IMR-90 (cell line): ENCODE data around the gene FABP6. TPM values are rescaled to one million over a fixed set of nuclear protein-coding genes. Genes with fewer than 3 reads are reported as not detected.

Source experiments
- ATAC-seq: fragments of 200-7000 bp; cut with Tn5 transposase; 2 replicates; pipeline ENCODE4 v1.9.1; 2020; ENCODE audit warnings: low read depth, mild to moderate bottlenecking, moderate library complexity
- BruUV-seq: library from RNA; stranded (reverse); fragments of 400-500 nt; replicated peaks from 2 replicates; lab custom pipeline; 2021; lab: Mats Ljungman, UMichigan
- CTCF ChIA-PET: fragments of 300-600 bp; formaldehyde crosslinking; extraction: SDS; loops from one replicate; lab custom pipeline; 2021; ENCODE audit warnings: antibody characterized with exemption; lab: Yijun Ruan, JAX
- POLR2A ChIA-PET: fragments of 300-600 bp; sonication (Branson Sonifier 250); formaldehyde crosslinking; loops from one replicate; lab custom pipeline; 2022; ENCODE audit warnings: antibody characterized with exemption; ENCODE audit not compliant: unreplicated experiment; lab: Charles Lee
- DNase-seq: peaks from one replicate; pipeline ENCODE4 v3.0.0; 2013
- H2AFZ ChIP-seq: replicated peaks from 2 replicates; pipeline ENCODE3; 2013; ENCODE audit warnings: low read length, mild to moderate bottlenecking; ENCODE audit not compliant: poor library complexity
- H2AK5ac ChIP-seq: 2 replicates; pipeline ENCODE4 v1.6.1; 2013; ENCODE audit warnings: low read depth, low read length, inconsistent platforms
- H2AK9ac ChIP-seq: replicated peaks from 2 replicates; pipeline ENCODE3; 2013; ENCODE audit warnings: mild to moderate bottlenecking, low read depth, low read length, moderate library complexity; ENCODE audit not compliant: poor library complexity
- H2BK120ac ChIP-seq: 2 replicates; pipeline ENCODE4 v1.6.1; 2013; ENCODE audit warnings: low read depth, low read length, inconsistent platforms
- H2BK15ac ChIP-seq: 3 replicates; pipeline ENCODE4 v1.6.1; 2013; ENCODE audit warnings: low read depth, low read length, inconsistent platforms
- H2BK20ac ChIP-seq: 2 replicates; pipeline ENCODE4 v1.6.1; 2013; ENCODE audit warnings: low read depth, mild to moderate bottlenecking, inconsistent platforms, low read length, moderate library complexity
- H2BK5ac ChIP-seq: 2 replicates; pipeline ENCODE4 v1.6.1; 2013; ENCODE audit warnings: mild to moderate bottlenecking, low read depth, low read length, inconsistent platforms; ENCODE audit not compliant: poor library complexity, severe bottlenecking
- H3K14ac ChIP-seq: replicated peaks from 2 replicates; pipeline ENCODE4 v1.6.1; 2013; ENCODE audit warnings: low read depth, low read length, inconsistent platforms
- H3K18ac ChIP-seq: 2 replicates; pipeline ENCODE4 v1.6.1; 2013; ENCODE audit warnings: low read depth, low read length, control low read depth
- H3K23ac ChIP-seq: 2 replicates; pipeline ENCODE4 v1.6.1; 2013; ENCODE audit warnings: low read depth, low read length, inconsistent platforms
- H3K27ac ChIP-seq: 2 replicates; pipeline ENCODE4 v1.5.1; 2013; ENCODE audit warnings: mild to moderate bottlenecking, control low read depth, low read length; ENCODE audit not compliant: insufficient read depth
- H3K27me3 ChIP-seq: 2 replicates; pipeline ENCODE4 v1.6.1; 2013; ENCODE audit warnings: low read length; ENCODE audit not compliant: control insufficient read depth, insufficient read depth
- H3K36me3 ChIP-seq: 2 replicates; pipeline ENCODE4 v1.6.1; 2013; ENCODE audit warnings: low read length, mixed read lengths; ENCODE audit not compliant: control insufficient read depth, insufficient read depth
- H3K4ac ChIP-seq: 2 replicates; pipeline ENCODE4 v1.6.1; 2013; ENCODE audit warnings: low read depth, low read length, inconsistent platforms
- H3K4me1 ChIP-seq: 2 replicates; pipeline ENCODE4 v1.6.1; 2013; ENCODE audit warnings: low read length, mixed read lengths; ENCODE audit not compliant: control insufficient read depth, insufficient read depth
- H3K4me2 ChIP-seq: 2 replicates; pipeline ENCODE4 v1.6.1; 2013; ENCODE audit warnings: low read depth, mild to moderate bottlenecking, control low read depth, low read length, moderate library complexity
- H3K4me3 ChIP-seq: 2 replicates; pipeline ENCODE4 v1.5.1; 2013; ENCODE audit warnings: low read depth, mild to moderate bottlenecking, control low read depth, low read length, moderate library complexity; ENCODE audit not compliant: insufficient read depth
- H3K56ac ChIP-seq: 2 replicates; pipeline ENCODE4 v1.6.1; 2013; ENCODE audit warnings: low read length, inconsistent platforms; ENCODE audit not compliant: insufficient read depth; ENCODE audit errors: extremely low read depth
- H3K79me1 ChIP-seq, 2 experiments: 2 replicates each; pipeline ENCODE4 v1.6.1; 2013; ENCODE audit warnings: low read length in 2 of 2, inconsistent platforms in 1 of 2, low read depth in 1 of 2
- H3K9ac ChIP-seq: 2 replicates; pipeline ENCODE4 v1.6.1; 2013; ENCODE audit warnings: low read depth, low read length, control low read depth
- H3K9me1 ChIP-seq: 2 replicates; pipeline ENCODE4 v1.6.1; 2013; ENCODE audit warnings: low read length, inconsistent platforms; ENCODE audit not compliant: insufficient read depth
- H3K9me3 ChIP-seq: 2 replicates; pipeline ENCODE4 v1.6.1; 2013; ENCODE audit warnings: low read length; ENCODE audit not compliant: control insufficient read depth, insufficient read depth
- H4K20me1 ChIP-seq: 2 replicates; pipeline ENCODE4 v1.6.1; 2013; ENCODE audit warnings: low read length, inconsistent platforms; ENCODE audit not compliant: insufficient read depth
- H4K5ac ChIP-seq: 2 replicates; pipeline ENCODE4 v1.6.1; 2013; ENCODE audit warnings: mild to moderate bottlenecking, low read depth, low read length, control low read depth
- H4K8ac ChIP-seq, 2 experiments: 2 replicates each; pipeline ENCODE4 v1.6.1; 2013; ENCODE audit warnings: low read depth in 2 of 2, low read length in 2 of 2, control low read depth in 1 of 2, inconsistent platforms in 1 of 2
- H4K91ac ChIP-seq: 2 replicates; pipeline ENCODE4 v1.6.1; 2013; ENCODE audit warnings: low read depth, low read length, inconsistent platforms; ENCODE audit not compliant: insufficient read depth
- ELK1 ChIP-seq: fragments of 150-350 bp; IDR thresholded peaks from 2 replicates; pipeline ENCODE4 v1.6.1; 2016; ENCODE audit warnings: low read depth, mild to moderate bottlenecking, low read length, moderate library complexity, borderline replicate concordance
- MAFK ChIP-seq: IDR thresholded peaks from 2 replicates; pipeline ENCODE4 v1.6.1; 2012; ENCODE audit warnings: low read depth, low read length, improper control_type of control experiment
- WGBS, 2 experiments: methylation state at CpG; one replicate each; pipeline versions ENCODE4 v1.1.5 to v1.1.7; 2013; ENCODE audit warnings: missing lambda C conversion rate in 2 of 2; ENCODE audit not compliant: insufficient read length in 1 of 2; ENCODE audit errors: extremely low coverage in 2 of 2; 5-methylcytosine and 5-hydroxymethylcytosine counted together
- dilution Hi-C: fragments of 300-500 bp; cut with HindIII; formaldehyde crosslinking; loops from one replicate; pipeline ENCODE4 v1.14.3; 2018; ENCODE audit warnings: low sequenced_read_pairs; ENCODE audit not compliant: unreplicated experiment
- in situ Hi-C: fragments of 300-500 bp; cut with MboI; formaldehyde crosslinking; loops from 3 replicates; pipeline ENCODE4 v1.14.3; 2019; ENCODE audit warnings: low sequenced_read_pairs, inconsistent platforms, mixed read lengths
- intact Hi-C: fragments of 100-400 bp; cut with micrococcal nuclease; formaldehyde crosslinking; loops from 2 replicates; pipeline ENCODE4 v1.10.0; 2022
- polyA plus RNA-seq, 3 experiments: library from polyadenylated mRNA; depleted of rRNA; stranded (reverse); fragments of >200 nt; gene quantifications; 2 replicates each; pipeline ENCODE4 v1.2.3, GENCODE V29; 2012; ENCODE audit warnings: low replicate concordance in 1 of 3
- total RNA-seq: library from RNA; depleted of rRNA; stranded (reverse); fragments of >200 nt; gene quantifications from 2 replicates; pipeline ENCODE4 v1.2.3, GENCODE V29; 2012

The FABP6 gene
- total and polyA plus RNA-seq, 2 of the 4 experiments (the other 2 are of a cell fraction), result not detected

GRCh38 chr5:160250226-160250625 is 20.9 kb downstream of the FABP6 start:
- CTCF ChIA-PET, result no interaction called here

More at GRCh38 chr5:160250226-160250625, 20.9 kb downstream of the FABP6 start:
- Histone ChIP-seq H3K23ac (no peak overlapping the region), H2AFZ (no peak overlapping the region), H3K4ac (no peak overlapping the region), H3K4me2 (no peak overlapping the region), H3K9me3 (no peaks in the 10 kb centered on the region), H2AK9ac (no peak overlapping the region), H2BK20ac (no peak overlapping the region), H3K56ac (no peak overlapping the region), H4K5ac (no peak overlapping the region), H4K91ac (no peak overlapping the region), H3K9ac (no peak overlapping the region), H3K36me3 (peaks cover 16% of the 10 kb centered on the region), H2BK15ac (no peak overlapping the region), H3K27ac (no peak overlapping the region), H2BK5ac (no peak overlapping the region), H3K4me1 (no peaks in the 10 kb centered on the region), H3K18ac (no peak overlapping the region), H2BK120ac (no peak overlapping the region), H4K8ac (no peak overlapping the region), H4K20me1 (no peaks in the 10 kb centered on the region), H3K79me1 (no peaks in the 10 kb centered on the region), H3K9me1 (no peaks in the 10 kb centered on the region), H3K4me3 (no peak overlapping the region), H3K27me3 (no peaks in the 10 kb centered on the region), H3K14ac (no peak overlapping the region), H2AK5ac (no peak overlapping the region)
- POLR2A ChIA-PET, result interaction anchor here (0.5 kb wide), 1 partner anchor 23 kb away, joined by 4 read pairs; no protein-coding TSS in a partner anchor
- dilution Hi-C loops (no loop called here), intact Hi-C loops (no loop called here), in situ Hi-C loops (no loop called here)
- no peak for DNase-seq
- no peak for ATAC-seq
- TF ChIP-seq MAFK, result no peak
- no peak for TF ChIP-seq ELK1
- WGBS, 2 experiments, result 100% methylated on average over 3 of the region's 5 CpGs; no CpG with 5 or more reads in 1 of the 2 experiments
- BruUV-seq, result no TSS peak
